GM12891 (cell line): ENCODE data around the gene DUSP15.

Source experiments
- POLR2A ChIP-seq: IDR thresholded peaks from 2 replicates; pipeline ENCODE4 v1.6.1; 2011; ENCODE audit warnings: low read depth, low read length, control low read depth
- POLR2AphosphoS5 ChIP-seq: IDR thresholded peaks from 2 replicates; pipeline ENCODE4 v1.6.1; 2011; ENCODE audit warnings: low read depth, low read length, control low read depth
- POU2F2 ChIP-seq: IDR thresholded peaks from 2 replicates; pipeline ENCODE4 v1.6.1; 2011; ENCODE audit warnings: low read depth, mild to moderate bottlenecking, control low read depth, low read length, moderate library complexity
- TAF1 ChIP-seq: IDR thresholded peaks from 2 replicates; pipeline ENCODE4 v1.6.1; 2011; ENCODE audit warnings: low read depth, low read length, control low read depth

- TF ChIP-seq POLR2A = no peak
- TF ChIP-seq POLR2AphosphoS5 = no peak
- TF ChIP-seq TAF1 = no peak
- no peak for TF ChIP-seq POU2F2
Observed at GRCh38 chr20:31822421-31823330, 47.7 kb downstream of the DUSP15 start.
